IMR-90 (cell line): ENCODE measurements around the gene EYS. TPM values are rescaled to one million over a fixed set of nuclear protein-coding genes. Genes with fewer than 3 reads are reported as not detected.
"Not testable (repeated sequence)": the region's sequence is repeated elsewhere in the genome, so short reads cannot be mapped to it uniquely, and the experiment has no call there.

Experiments used
- ATAC-seq: fragments of 200-7000 bp; cut with Tn5 transposase; 2 replicates; pipeline ENCODE4 v1.9.1; 2020; ENCODE audit warnings: low read depth, mild to moderate bottlenecking, moderate library complexity
- BruUV-seq: library from RNA; stranded (reverse); fragments of 400-500 nt; replicated peaks from 2 replicates; lab custom pipeline; 2021; lab: Mats Ljungman, UMichigan
- CTCF ChIA-PET: fragments of 300-600 bp; formaldehyde crosslinking; extraction: SDS; loops from one replicate; lab custom pipeline; 2021; ENCODE audit warnings: antibody characterized with exemption; lab: Yijun Ruan, JAX
- POLR2A ChIA-PET: fragments of 300-600 bp; sonication (Branson Sonifier 250); formaldehyde crosslinking; loops from one replicate; lab custom pipeline; 2022; ENCODE audit warnings: antibody characterized with exemption; ENCODE audit not compliant: unreplicated experiment; lab: Charles Lee
- DNase-seq: peaks from one replicate; pipeline ENCODE4 v3.0.0; 2013
- H2AFZ ChIP-seq: replicated peaks from 2 replicates; pipeline ENCODE3; 2013; ENCODE audit warnings: low read length, mild to moderate bottlenecking; ENCODE audit not compliant: poor library complexity
- H2AK5ac ChIP-seq: 2 replicates; pipeline ENCODE4 v1.6.1; 2013; ENCODE audit warnings: low read depth, low read length, inconsistent platforms
- H2AK9ac ChIP-seq: replicated peaks from 2 replicates; pipeline ENCODE3; 2013; ENCODE audit warnings: mild to moderate bottlenecking, low read depth, low read length, moderate library complexity; ENCODE audit not compliant: poor library complexity
- H2BK120ac ChIP-seq: 2 replicates; pipeline ENCODE4 v1.6.1; 2013; ENCODE audit warnings: low read depth, low read length, inconsistent platforms
- H2BK15ac ChIP-seq: 3 replicates; pipeline ENCODE4 v1.6.1; 2013; ENCODE audit warnings: low read depth, low read length, inconsistent platforms
- H2BK20ac ChIP-seq: 2 replicates; pipeline ENCODE4 v1.6.1; 2013; ENCODE audit warnings: low read depth, mild to moderate bottlenecking, inconsistent platforms, low read length, moderate library complexity
- H2BK5ac ChIP-seq: 2 replicates; pipeline ENCODE4 v1.6.1; 2013; ENCODE audit warnings: mild to moderate bottlenecking, low read depth, low read length, inconsistent platforms; ENCODE audit not compliant: poor library complexity, severe bottlenecking
- H3K14ac ChIP-seq: replicated peaks from 2 replicates; pipeline ENCODE4 v1.6.1; 2013; ENCODE audit warnings: low read depth, low read length, inconsistent platforms
- H3K18ac ChIP-seq: 2 replicates; pipeline ENCODE4 v1.6.1; 2013; ENCODE audit warnings: low read depth, low read length, control low read depth
- H3K23ac ChIP-seq: 2 replicates; pipeline ENCODE4 v1.6.1; 2013; ENCODE audit warnings: low read depth, low read length, inconsistent platforms
- H3K27ac ChIP-seq: 2 replicates; pipeline ENCODE4 v1.5.1; 2013; ENCODE audit warnings: mild to moderate bottlenecking, control low read depth, low read length; ENCODE audit not compliant: insufficient read depth
- H3K27me3 ChIP-seq: 2 replicates; pipeline ENCODE4 v1.6.1; 2013; ENCODE audit warnings: low read length; ENCODE audit not compliant: control insufficient read depth, insufficient read depth
- H3K36me3 ChIP-seq: 2 replicates; pipeline ENCODE4 v1.6.1; 2013; ENCODE audit warnings: low read length, mixed read lengths; ENCODE audit not compliant: control insufficient read depth, insufficient read depth
- H3K4ac ChIP-seq: 2 replicates; pipeline ENCODE4 v1.6.1; 2013; ENCODE audit warnings: low read depth, low read length, inconsistent platforms
- H3K4me1 ChIP-seq: 2 replicates; pipeline ENCODE4 v1.6.1; 2013; ENCODE audit warnings: low read length, mixed read lengths; ENCODE audit not compliant: control insufficient read depth, insufficient read depth
- H3K4me2 ChIP-seq: 2 replicates; pipeline ENCODE4 v1.6.1; 2013; ENCODE audit warnings: low read depth, mild to moderate bottlenecking, control low read depth, low read length, moderate library complexity
- H3K4me3 ChIP-seq: 2 replicates; pipeline ENCODE4 v1.5.1; 2013; ENCODE audit warnings: low read depth, mild to moderate bottlenecking, control low read depth, low read length, moderate library complexity; ENCODE audit not compliant: insufficient read depth
- H3K56ac ChIP-seq: 2 replicates; pipeline ENCODE4 v1.6.1; 2013; ENCODE audit warnings: low read length, inconsistent platforms; ENCODE audit not compliant: insufficient read depth; ENCODE audit errors: extremely low read depth
- H3K79me1 ChIP-seq, 2 experiments: 2 replicates each; pipeline ENCODE4 v1.6.1; 2013; ENCODE audit warnings: low read length in 2 of 2, inconsistent platforms in 1 of 2, low read depth in 1 of 2
- H3K9ac ChIP-seq: 2 replicates; pipeline ENCODE4 v1.6.1; 2013; ENCODE audit warnings: low read depth, low read length, control low read depth
- H3K9me1 ChIP-seq: 2 replicates; pipeline ENCODE4 v1.6.1; 2013; ENCODE audit warnings: low read length, inconsistent platforms; ENCODE audit not compliant: insufficient read depth
- H3K9me3 ChIP-seq: 2 replicates; pipeline ENCODE4 v1.6.1; 2013; ENCODE audit warnings: low read length; ENCODE audit not compliant: control insufficient read depth, insufficient read depth
- H4K20me1 ChIP-seq: 2 replicates; pipeline ENCODE4 v1.6.1; 2013; ENCODE audit warnings: low read length, inconsistent platforms; ENCODE audit not compliant: insufficient read depth
- H4K5ac ChIP-seq: 2 replicates; pipeline ENCODE4 v1.6.1; 2013; ENCODE audit warnings: mild to moderate bottlenecking, low read depth, low read length, control low read depth
- H4K8ac ChIP-seq, 2 experiments: 2 replicates each; pipeline ENCODE4 v1.6.1; 2013; ENCODE audit warnings: low read depth in 2 of 2, low read length in 2 of 2, control low read depth in 1 of 2, inconsistent platforms in 1 of 2
- H4K91ac ChIP-seq: 2 replicates; pipeline ENCODE4 v1.6.1; 2013; ENCODE audit warnings: low read depth, low read length, inconsistent platforms; ENCODE audit not compliant: insufficient read depth
- CTCF ChIP-seq: conservative IDR thresholded peaks from 2 replicates; pipeline ENCODE4 v1.5.1; 2012; ENCODE audit warnings: mild to moderate bottlenecking, low read depth, low read length, improper control_type of control experiment
- FOS ChIP-seq: fragments of 150-350 bp; IDR thresholded peaks from 2 replicates; pipeline ENCODE4 v1.6.1; 2016; ENCODE audit warnings: low read depth, low read length
- RCOR1 ChIP-seq: IDR thresholded peaks from 2 replicates; pipeline ENCODE4 v1.6.1; 2012; ENCODE audit warnings: mild to moderate bottlenecking, low read length, improper control_type of control experiment; ENCODE audit not compliant: insufficient replicate concordance
- RFX5 ChIP-seq: IDR thresholded peaks from 2 replicates; pipeline ENCODE4 v1.8.0; 2012; ENCODE audit warnings: low read depth, mild to moderate bottlenecking, low read length, moderate library complexity
- SMC3 ChIP-seq: fragments of 150-350 bp; IDR thresholded peaks from 2 replicates; pipeline ENCODE4 v1.6.1; 2016; ENCODE audit warnings: low read depth, mild to moderate bottlenecking, antibody characterized with exemption, low read length, moderate library complexity
- WGBS, 2 experiments: methylation state at CpG; one replicate each; pipeline versions ENCODE4 v1.1.5 to v1.1.7; 2013; ENCODE audit warnings: missing lambda C conversion rate in 2 of 2; ENCODE audit not compliant: insufficient read length in 1 of 2; ENCODE audit errors: extremely low coverage in 2 of 2; 5-methylcytosine and 5-hydroxymethylcytosine counted together
- dilution Hi-C: fragments of 300-500 bp; cut with HindIII; formaldehyde crosslinking; loops from one replicate; pipeline ENCODE4 v1.14.3; 2018; ENCODE audit warnings: low sequenced_read_pairs; ENCODE audit not compliant: unreplicated experiment
- in situ Hi-C: fragments of 300-500 bp; cut with MboI; formaldehyde crosslinking; loops from 3 replicates; pipeline ENCODE4 v1.14.3; 2019; ENCODE audit warnings: low sequenced_read_pairs, inconsistent platforms, mixed read lengths
- intact Hi-C: fragments of 100-400 bp; cut with micrococcal nuclease; formaldehyde crosslinking; loops from 2 replicates; pipeline ENCODE4 v1.10.0; 2022
- polyA plus RNA-seq, 3 experiments: library from polyadenylated mRNA; depleted of rRNA; stranded (reverse); fragments of >200 nt; gene quantifications; 2 replicates each; pipeline ENCODE4 v1.2.3, GENCODE V29; 2012; ENCODE audit warnings: low replicate concordance in 1 of 3
- total RNA-seq: library from RNA; depleted of rRNA; stranded (reverse); fragments of >200 nt; gene quantifications from 2 replicates; pipeline ENCODE4 v1.2.3, GENCODE V29; 2012

Gene EYS
- total and polyA plus RNA-seq, 2 of the 4 experiments (the other 2 are of a cell fraction), result under 0.01 TPM; not detected in 1

GRCh38 chr6:64459411-64459944 lies 1247.5 kb downstream of the EYS start:
- DNase-seq, result no peak
- Histone ChIP-seq H3K9ac (no peak overlapping the region), H2BK5ac (no peak overlapping the region), H2BK20ac (no peak overlapping the region), H2BK15ac (no peak overlapping the region), H3K9me3 (no peaks in the 10 kb centered on the region), H4K20me1 (no peaks in the 10 kb centered on the region), H3K36me3 (no peaks in the 10 kb centered on the region), H3K14ac (no peak overlapping the region), H3K18ac (no peak overlapping the region), H3K4me2 (no peak overlapping the region), H4K91ac (no peak overlapping the region), H3K27ac (no peak overlapping the region), H3K56ac (no peak overlapping the region), H3K4me3 (no peak overlapping the region), H2AK9ac (no peak overlapping the region), H4K5ac (no peak overlapping the region), H2BK120ac (no peak overlapping the region), H3K4me1 (no peaks in the 10 kb centered on the region), H3K23ac (no peak overlapping the region), H3K9me1 (no peaks in the 10 kb centered on the region), H3K79me1 (no peaks in the 10 kb centered on the region), H2AFZ (no peak overlapping the region), H4K8ac (no peak overlapping the region), H3K4ac (no peak overlapping the region), H2AK5ac (no peak overlapping the region), H3K27me3 (no peaks in the 10 kb centered on the region)
- no TSS peak for BruUV-seq
- CTCF ChIA-PET, result no interaction called here
- POLR2A ChIA-PET, result no interaction called here
- in situ Hi-C loops (no loop called here), intact Hi-C loops (no loop called here), dilution Hi-C loops (no loop called here)
- no peak for ATAC-seq
- TF ChIP-seq RFX5 (no peak), FOS (no peak), RCOR1 (no peak), SMC3 (no peak), CTCF (no peak)
- WGBS, 2 experiments, result no CpG with 5 or more reads among the region's 1 CpG

- H4K5ac ChIP-seq, H4K91ac ChIP-seq, intact Hi-C loops, H2BK120ac ChIP-seq, H2BK15ac ChIP-seq, H3K9me1 ChIP-seq, H2AK5ac ChIP-seq, H3K27ac ChIP-seq, H3K4me1 ChIP-seq, H3K9me3 ChIP-seq, H3K14ac ChIP-seq, H4K8ac ChIP-seq, H3K23ac ChIP-seq, H3K79me1 ChIP-seq, H3K9ac ChIP-seq, H2AFZ ChIP-seq, H3K4me3 ChIP-seq, dilution Hi-C loops, ATAC-seq, H3K27me3 ChIP-seq, H2AK9ac ChIP-seq, H4K20me1 ChIP-seq, H3K4me2 ChIP-seq, POLR2A ChIA-PET, H2BK20ac ChIP-seq, H3K36me3 ChIP-seq, H3K18ac ChIP-seq, H2BK5ac ChIP-seq, in situ Hi-C loops, CTCF ChIA-PET, H3K56ac ChIP-seq, BruUV-seq, DNase-seq, H3K4ac ChIP-seq: not testable (repeated sequence)
- WGBS, 2 experiments, result no CpG with 5 or more reads among the region's 6 CpGs
Observed at GRCh38 chr6:64448101-64448500, 1258.9 kb downstream of the EYS start.
